ENCODE data around the gene PLK5. TPM values are rescaled to one million over a fixed set of nuclear protein-coding genes. Genes with fewer than 3 reads are reported as not detected.

The PLK5 gene
- total and polyA plus RNA-seq, 2 donors (not counting 1 experiment from before 2014, with no cell fraction given): not detected

DNA sequence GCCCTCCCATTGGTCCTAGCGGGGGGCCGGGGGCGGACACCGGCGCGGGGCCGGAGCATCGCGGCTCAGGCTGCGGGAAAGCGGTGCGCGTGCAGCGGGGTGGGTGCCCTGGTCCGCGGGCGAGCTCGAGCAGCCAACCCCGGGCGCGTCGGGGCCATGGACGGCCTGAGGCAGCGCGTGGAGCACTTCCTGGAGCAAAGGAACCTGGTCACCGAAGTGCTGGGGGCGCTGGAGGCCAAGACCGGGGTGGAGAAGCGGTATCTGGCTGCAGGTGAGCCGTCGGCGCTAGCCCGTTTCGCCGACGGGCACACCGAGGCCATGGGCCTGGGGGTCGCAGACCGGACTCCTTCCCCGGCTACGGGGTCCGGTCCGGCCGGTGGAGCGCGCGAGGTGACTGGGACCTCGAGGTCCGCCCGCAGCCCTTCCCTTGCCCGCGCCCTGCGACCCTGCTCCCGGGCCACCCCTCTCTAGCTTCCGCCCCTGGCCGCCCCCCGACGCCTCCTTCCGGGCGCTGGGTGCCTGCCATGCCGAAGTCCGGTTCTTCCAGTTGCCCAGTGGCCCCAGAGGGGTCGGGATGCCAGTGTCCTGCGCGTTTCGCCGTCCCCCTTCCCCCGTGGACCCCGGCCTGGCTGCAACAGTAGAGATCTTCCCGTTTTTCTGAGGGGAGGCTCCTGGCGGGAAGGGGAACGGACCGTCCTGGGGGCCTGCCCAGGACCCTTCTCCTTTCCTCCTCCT lies 32.6 kb upstream of the PLK5 start, which contains the start of gene REEP6:
Gene REEP6, plus strand, starts transcription at position 68 of the 735 bp plus-strand sequence. Its CDS starts 89 bp downstream, at position 157.
- no peak for DNase-seq
- H3K4me1 ChIP-seq (ENCODE audit: control insufficient read depth in 2 of 2, insufficient read depth in 2 of 2, low read length in 2 of 2): peaks cover 14 to 17% of the 10 kb centered on the region in 2 donors
- H3K9me3 Mint-ChIP-seq (ENCODE audit: insufficient read depth): no peaks in the 10 kb centered on the region
- H2AFZ ChIP-seq (ENCODE audit: insufficient read depth, low read depth, low read length, poor library complexity, severe bottlenecking): peak within 1 kb of the TSS; percentile 82
- H3K4me3 ChIP-seq (ENCODE audit: control extremely low read depth in 1 of 5, extremely low read depth in 1 of 5, insufficient read depth in 1 of 5, low read depth in 2 of 5, low read length in 4 of 5): peak within 1 kb of the TSS; percentile 39 to 71 (median 52)
- H3K27ac Mint-ChIP-seq: peak within 1 kb of the TSS; percentile 84
- H3K79me2 ChIP-seq (ENCODE audit: control insufficient read depth, insufficient read depth, low read length): no peaks in the 10 kb centered on the region
- H3K27ac ChIP-seq (ENCODE audit: low read length in 2 of 2): peak within 1 kb of the TSS in 1 of 2 donors; percentile 14
- peaks cover 0 to 7% (median 1%) of the 10 kb centered on the region in 4 experiments for H3K27me3 ChIP-seq (replicated peaks in 1 of 4; ENCODE audit: control extremely low read depth in 1 of 4, control insufficient read depth in 3 of 4, insufficient read depth in 4 of 4, low read length in 3 of 4)
- H3K4me3 Mint-ChIP-seq: peak within 1 kb of the TSS; percentile 90
- no peak for ATAC-seq (ENCODE audit: low read depth)
- ChIA-PET POLR2A (interaction anchor here (0.6 to 0.8 kb wide), 7 partner anchors 13 to 222 kb away, joined by 3 to 9 read pairs (median 4); partner anchors contain the start of gene CIRBP), CTCF (interaction anchor here (0.8 to 1.3 kb wide), 3 partner anchors 15 to 320 kb away, joined by 3 to 4 read pairs (median 3); partner anchors contain the start of gene ATP8B3)
- 5% methylated on average over 70 of the region's 73 CpGs for WGBS (ENCODE audit: insufficient coverage)
- H3K4me1 Mint-ChIP-seq: peaks cover 15% of the 10 kb centered on the region
- intact Hi-C loops (cut with micrococcal nuclease): loop anchor here (2.0 kb wide), 3 partner anchors 20 to 222 kb away; partner anchors contain the start of gene CIRBP
- H3K9ac ChIP-seq (ENCODE audit: low read length): peak within 1 kb of the TSS; percentile 71
- no peaks in the 10 kb centered on the region for H3K36me3 ChIP-seq (replicated peaks in 1 of 2; ENCODE audit: control extremely low read depth in 1 of 2, control insufficient read depth in 1 of 2, extremely low read depth in 1 of 2, insufficient read depth in 2 of 2, low read length in 1 of 2)
- TF ChIP-seq EZH2 (IDR thresholded peaks at IDR 0.05; ENCODE audit: borderline replicate concordance, insufficient read depth, low read depth, low read length, poor library complexity, severe bottlenecking): no peak
- H3K4me2 ChIP-seq (replicated peaks; ENCODE audit: low read depth, low read length, poor library complexity, severe bottlenecking): peak within 1 kb of the TSS; percentile 99
- H3K9me3 ChIP-seq (ENCODE audit: control extremely low read depth in 1 of 3, control insufficient read depth in 2 of 3, insufficient read depth in 1 of 3, low read length in 2 of 3): peaks cover 0 to 12% (median 0%) of the 10 kb centered on the region in 3 donors
- H4K20me1 ChIP-seq (ENCODE audit: control insufficient read depth, insufficient read depth, low read length, poor library complexity, severe bottlenecking): no peaks in the 10 kb centered on the region
- H3K27me3 Mint-ChIP-seq: no peaks in the 10 kb centered on the region

DNA sequence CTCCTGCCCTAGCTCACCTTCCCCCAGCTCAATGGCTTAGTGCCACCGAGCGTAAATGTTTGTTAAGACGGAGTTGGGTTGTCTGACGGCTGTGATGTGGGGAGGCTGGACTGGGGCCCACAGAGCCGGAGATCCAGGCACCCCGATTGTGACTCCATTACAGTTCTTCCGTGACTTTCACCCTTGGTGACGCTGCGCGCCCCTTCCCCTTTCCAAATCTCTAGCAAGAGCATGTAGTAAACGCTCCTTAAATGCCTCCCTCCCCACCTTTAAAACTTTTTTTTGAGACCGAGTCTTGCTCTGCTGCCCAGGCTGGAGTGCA lies 32.1 kb upstream of the PLK5 start:
- Histone ChIP-seq H3K4me1 (ENCODE audit: control insufficient read depth in 2 of 2, insufficient read depth in 2 of 2, low read length in 2 of 2) (peaks cover 14 to 17% of the 10 kb centered on the region in 2 donors), H4K20me1 (ENCODE audit: control insufficient read depth, insufficient read depth, low read length, poor library complexity, severe bottlenecking) (no peaks in the 10 kb centered on the region), H3K9me3 (ENCODE audit: control extremely low read depth in 1 of 3, control insufficient read depth in 2 of 3, insufficient read depth in 1 of 3, low read length in 2 of 3) (peaks cover 0 to 12% (median 0%) of the 10 kb centered on the region in 3 donors), H2AFZ (ENCODE audit: insufficient read depth, low read depth, low read length, poor library complexity, severe bottlenecking) (peak overlapping the region; percentile 82), H3K27me3 (replicated peaks in 1 of 4; ENCODE audit: control extremely low read depth in 1 of 4, control insufficient read depth in 3 of 4, insufficient read depth in 4 of 4, low read length in 3 of 4) (peaks cover 0 to 7% (median 1%) of the 10 kb centered on the region in 4 experiments), H3K36me3 (replicated peaks in 1 of 2; ENCODE audit: control extremely low read depth in 1 of 2, control insufficient read depth in 1 of 2, extremely low read depth in 1 of 2, insufficient read depth in 2 of 2, low read length in 1 of 2) (no peaks in the 10 kb centered on the region), H3K4me2 (replicated peaks; ENCODE audit: low read depth, low read length, poor library complexity, severe bottlenecking) (peak overlapping the region; percentile 99), H3K79me2 (ENCODE audit: control insufficient read depth, insufficient read depth, low read length) (no peaks in the 10 kb centered on the region), H3K4me3 (ENCODE audit: control extremely low read depth in 1 of 5, extremely low read depth in 1 of 5, insufficient read depth in 1 of 5, low read depth in 2 of 5, low read length in 4 of 5) (no peak overlapping the region), H3K9ac (ENCODE audit: low read length) (no peak overlapping the region), H3K27ac (ENCODE audit: low read length in 2 of 2) (no peak overlapping the region)
- TF ChIP-seq EZH2 (IDR thresholded peaks at IDR 0.05; ENCODE audit: borderline replicate concordance, insufficient read depth, low read depth, low read length, poor library complexity, severe bottlenecking): no peak
- TF ChIP-seq CTCF (IDR thresholded peaks at IDR 0.05): no peak
- intact Hi-C loops (cut with micrococcal nuclease): loop anchor here (2.0 kb wide), 3 partner anchors 21 to 223 kb away; partner anchors contain the start of gene CIRBP
- peak overlapping the region; percentile 37 for H3K27ac Mint-ChIP-seq
- WGBS (ENCODE audit: insufficient coverage): 73% methylated on average over 9 of the region's 12 CpGs
- POLR2A ChIA-PET: interaction anchor here (0.6 kb wide), 1 partner anchor 316 kb away, joined by 5 read pairs; no protein-coding TSS in a partner anchor
- CTCF ChIA-PET: interaction anchor here (1.2 kb wide), 1 partner anchor 54 kb away, joined by 4 read pairs; no protein-coding TSS in a partner anchor
- peaks cover 15% of the 10 kb centered on the region for H3K4me1 Mint-ChIP-seq
- H3K27me3 Mint-ChIP-seq: peaks cover 4% of the 10 kb centered on the region
- H3K9me3 Mint-ChIP-seq (ENCODE audit: insufficient read depth): no peaks in the 10 kb centered on the region
- no peak for ATAC-seq (ENCODE audit: low read depth)
- H3K4me3 Mint-ChIP-seq: peak overlapping the region; percentile 83
- DNase-seq: no peak
